ENCODE data around the gene LRCH3.

- TF ChIP-seq EP300 (IDR thresholded peaks at IDR 0.05; ENCODE audit: borderline replicate concordance), result no peak
- TF ChIP-seq CREB1 (IDR thresholded peaks at IDR 0.05; ENCODE audit: low read depth), result no peak
- TF ChIP-seq MAX (IDR thresholded peaks at IDR 0.05), result no peak
- no peak for TF ChIP-seq REST (IDR thresholded peaks at IDR 0.05; ENCODE audit: low read depth)
- TF ChIP-seq ZBTB7A (IDR thresholded peaks at IDR 0.05; ENCODE audit: low read depth), result no peak
- TF ChIP-seq YY1 (IDR thresholded peaks at IDR 0.05; ENCODE audit: low read depth), result no peak
- no peak for TF ChIP-seq RAD21 (IDR thresholded peaks at IDR 0.05; ENCODE audit: low read depth)
- TF ChIP-seq FOXM1 (IDR thresholded peaks at IDR 0.05; ENCODE audit: borderline replicate concordance, low read depth), result no peak
- TF ChIP-seq EGR1 (IDR thresholded peaks at IDR 0.05), result no peak
- TF ChIP-seq TAF1 (IDR thresholded peaks at IDR 0.05; ENCODE audit: low read depth), result no peak
- TF ChIP-seq TCF12 (IDR thresholded peaks at IDR 0.05; ENCODE audit: low read depth), result no peak
- TF ChIP-seq TEAD4 (IDR thresholded peaks at IDR 0.05), result no peak
Measured at GRCh38 chr3:197800379-197800778, 9.3 kb downstream of the LRCH3 start.
